ENCODE measurements around the gene ASB3.

- TF ChIP-seq, protein P1, sequence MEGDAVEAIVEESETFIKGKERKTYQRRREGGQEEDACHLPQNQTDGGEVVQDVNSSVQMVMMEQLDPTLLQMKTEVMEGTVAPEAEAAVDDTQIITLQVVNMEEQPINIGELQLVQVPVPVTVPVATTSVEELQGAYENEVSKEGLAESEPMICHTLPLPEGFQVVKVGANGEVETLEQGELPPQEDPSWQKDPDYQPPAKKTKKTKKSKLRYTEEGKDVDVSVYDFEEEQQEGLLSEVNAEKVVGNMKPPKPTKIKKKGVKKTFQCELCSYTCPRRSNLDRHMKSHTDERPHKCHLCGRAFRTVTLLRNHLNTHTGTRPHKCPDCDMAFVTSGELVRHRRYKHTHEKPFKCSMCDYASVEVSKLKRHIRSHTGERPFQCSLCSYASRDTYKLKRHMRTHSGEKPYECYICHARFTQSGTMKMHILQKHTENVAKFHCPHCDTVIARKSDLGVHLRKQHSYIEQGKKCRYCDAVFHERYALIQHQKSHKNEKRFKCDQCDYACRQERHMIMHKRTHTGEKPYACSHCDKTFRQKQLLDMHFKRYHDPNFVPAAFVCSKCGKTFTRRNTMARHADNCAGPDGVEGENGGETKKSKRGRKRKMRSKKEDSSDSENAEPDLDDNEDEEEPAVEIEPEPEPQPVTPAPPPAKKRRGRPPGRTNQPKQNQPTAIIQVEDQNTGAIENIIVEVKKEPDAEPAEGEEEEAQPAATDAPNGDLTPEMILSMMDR (IDR thresholded peaks at IDR 0.05) = no peak
- TF ChIP-seq EZH2 (IDR thresholded peaks at IDR 0.05; ENCODE audit: borderline replicate concordance, insufficient read depth, low read depth, low read length, poor library complexity, severe bottlenecking) = no peak
Observed at GRCh38 chr2:53629501-53629900, 157.3 kb downstream of the ASB3 start.

All from B cell (primary cell).